GM18909 (cell line): ENCODE results near the gene TP63.

Experiments
- ATAC-seq: cut with Tn5 transposase; IDR thresholded peaks from one replicate; pipeline ENCODE4 v1.9.1; 2021; ENCODE audit warnings: mild to moderate bottlenecking; ENCODE audit not compliant: unreplicated experiment, poor library complexity

The TP63 gene

GRCh38 chr3:189771842-189772450 is 140.8 kb downstream of the TP63 start:
- ATAC-seq, result no peak

DNA sequence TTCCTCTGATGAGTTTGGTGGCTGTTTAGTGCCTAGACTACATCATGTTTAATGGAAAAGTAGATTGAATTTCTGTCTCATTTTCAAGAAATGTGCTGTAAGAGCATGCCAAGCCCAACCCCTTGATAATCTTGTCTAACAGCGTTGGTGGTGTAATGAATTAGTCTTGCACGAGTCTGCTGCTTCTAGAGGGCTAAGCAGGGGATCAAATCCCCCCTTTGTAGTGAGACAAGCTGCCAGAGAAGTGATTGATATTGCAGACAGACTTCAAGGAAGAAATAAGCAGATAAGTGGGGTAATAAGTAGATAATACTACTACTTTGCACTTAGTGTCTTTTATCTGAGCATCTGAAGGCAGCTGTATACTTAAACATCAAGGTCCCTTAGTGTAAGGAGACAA is 141.4 kb downstream of the TP63 start:
- ATAC-seq, result no peak

GRCh38 chr3:189773056-189773455 is 141.9 kb downstream of the TP63 start:
- no peak for ATAC-seq

- no peak for ATAC-seq
Measured at GRCh38 chr3:189776149-189776824, 145.1 kb downstream of the TP63 start.

GRCh38 chr3:189778340-189778950 is 147.3 kb downstream of the TP63 start:
- ATAC-seq, result peak; percentile 65

DNA sequence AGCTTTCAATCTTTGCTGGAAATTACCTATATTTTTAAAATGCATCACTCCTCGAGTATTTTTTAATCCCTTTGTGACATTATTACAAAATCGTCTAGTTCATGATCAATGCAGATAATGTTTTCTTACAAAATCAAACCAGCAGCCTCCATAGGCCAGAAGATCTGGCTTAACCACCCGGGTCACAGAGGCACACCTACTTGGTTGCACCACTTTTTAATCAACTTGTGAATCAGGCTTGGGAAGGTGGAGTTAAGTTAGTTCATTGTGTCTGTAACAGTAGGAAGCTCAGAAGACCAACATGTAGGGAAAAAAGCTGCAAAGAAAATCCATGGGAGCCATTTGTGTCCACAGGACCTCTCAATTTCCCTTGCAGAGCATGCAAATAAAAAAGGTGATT is 148.0 kb downstream of the TP63 start:
- no peak for ATAC-seq

GRCh38 chr3:189780546-189781270 is 149.5 kb downstream of the TP63 start:
- ATAC-seq, result no peak

- no peak for ATAC-seq
Measured at GRCh38 chr3:189781415-189781814, 150.2 kb downstream of the TP63 start.

DNA sequence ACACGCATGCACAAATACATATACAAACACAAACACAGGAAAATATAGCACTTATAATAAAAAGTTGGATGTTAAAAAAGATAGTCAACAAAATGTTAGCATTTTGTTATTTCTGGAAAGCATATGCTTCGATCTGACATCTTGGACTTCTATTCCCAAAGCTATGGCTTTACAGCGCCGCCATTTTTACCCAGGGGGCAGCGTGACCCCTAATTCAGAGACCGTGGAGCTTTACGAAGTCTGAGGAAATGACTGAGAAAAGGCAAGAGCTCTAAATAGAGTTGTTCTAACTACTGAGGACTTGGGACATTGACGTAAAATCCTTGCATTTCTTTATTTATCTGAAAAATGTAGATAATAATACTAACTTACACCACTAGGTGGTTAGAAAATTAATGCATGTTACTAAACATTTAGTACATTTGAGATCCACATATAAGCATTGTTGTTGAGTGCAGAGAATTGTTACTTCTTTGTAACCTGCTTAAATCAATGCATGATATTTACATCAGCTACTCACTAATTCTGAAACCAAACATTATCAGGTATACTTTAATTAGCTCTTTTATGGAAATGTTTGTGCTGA is 155.4 kb downstream of the TP63 start:
- ATAC-seq, result no peak

DNA sequence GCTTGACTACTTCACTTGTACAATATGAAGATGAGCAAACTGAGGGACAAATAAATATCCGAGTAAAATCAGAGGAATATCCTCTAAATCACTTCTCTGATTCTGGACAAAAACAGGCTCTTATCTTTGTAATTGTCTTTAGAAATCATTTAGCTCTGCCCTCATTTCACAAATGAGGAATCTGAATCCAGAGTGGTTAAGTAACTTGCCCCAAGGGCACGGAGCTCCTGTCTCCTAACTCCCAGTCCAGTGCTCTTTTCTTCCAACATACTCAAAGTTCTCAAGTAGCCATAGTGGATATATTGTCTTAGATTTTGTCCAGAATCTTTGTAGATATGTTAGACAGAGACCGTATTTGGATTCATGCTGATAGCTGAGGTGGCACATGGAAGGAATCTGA is 156.0 kb downstream of the TP63 start:
- no peak for ATAC-seq

DNA sequence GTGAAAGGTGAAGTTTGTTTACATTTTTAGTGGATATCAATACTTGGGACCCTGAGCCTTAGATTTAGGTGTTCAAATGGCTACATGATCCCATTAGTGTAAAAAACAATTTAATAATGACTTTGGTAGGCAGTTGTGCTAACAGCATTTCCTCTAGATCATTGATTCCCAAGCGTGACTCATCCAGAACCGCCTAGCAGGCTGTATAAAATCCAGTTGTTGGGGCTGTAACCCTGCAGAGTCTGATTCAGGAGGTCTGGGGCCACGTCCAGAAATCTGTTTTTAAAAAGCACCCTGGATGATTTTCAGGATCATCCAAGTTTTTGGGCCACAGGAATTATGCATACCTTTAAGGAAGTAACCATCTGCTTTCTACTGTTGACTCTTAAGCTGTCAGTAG is 156.4 kb downstream of the TP63 start:
- ATAC-seq, result no peak

- no peak for ATAC-seq
Measured at GRCh38 chr3:189789432-189789831, 158.2 kb downstream of the TP63 start.

DNA sequence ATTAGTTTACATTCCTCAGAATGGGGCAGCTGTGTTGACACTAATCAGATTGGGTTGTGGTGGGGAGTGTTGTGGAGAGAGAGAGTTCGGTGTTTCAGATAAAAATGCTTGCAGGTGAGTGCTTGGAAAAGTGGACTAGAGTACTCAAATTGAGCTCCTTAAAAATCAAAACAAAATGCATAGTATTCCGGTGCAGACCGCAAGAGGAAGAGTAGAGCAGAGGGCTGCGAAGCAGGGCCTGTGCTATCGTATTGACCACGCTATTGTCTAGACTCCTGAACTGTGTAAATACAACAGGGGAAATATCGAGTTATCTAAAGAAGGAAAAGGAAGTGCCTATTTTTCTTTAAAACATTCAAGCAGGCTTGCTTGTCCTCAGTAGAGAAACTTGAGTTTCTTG is 159.5 kb downstream of the TP63 start:
- no peak for ATAC-seq

- ATAC-seq, result no peak
Measured at GRCh38 chr3:189792046-189792929, 161.1 kb downstream of the TP63 start.

GRCh38 chr3:189794518-189794917 is 163.3 kb downstream of the TP63 start:
- ATAC-seq, result no peak

GRCh38 chr3:189797103-189797750 is 166.0 kb downstream of the TP63 start:
- no peak for ATAC-seq

- ATAC-seq, result no peak
Measured at GRCh38 chr3:189799366-189799765, 168.2 kb downstream of the TP63 start.

- no peak for ATAC-seq
Measured at GRCh38 chr3:189800436-189800835, 169.2 kb downstream of the TP63 start.

GRCh38 chr3:189803254-189803653 is 172.1 kb downstream of the TP63 start:
- no peak for ATAC-seq
